ENCODE results near the gene PACS2.
"Not testable (repeated sequence)": the region's sequence is repeated elsewhere in the genome, so short reads cannot be mapped to it uniquely, and the experiment has no call there.

PACS2 gene

GRCh38 chr14:105333020-105333490, 18.5 kb downstream of the PACS2 start:
- no peak for DNase-seq

- no peak for DNase-seq
Measured at GRCh38 chr14:105333613-105334364, 19.2 kb downstream of the PACS2 start.

- no peak for DNase-seq
Measured at GRCh38 chr14:105334383-105335230, 20.1 kb downstream of the PACS2 start.

DNA sequence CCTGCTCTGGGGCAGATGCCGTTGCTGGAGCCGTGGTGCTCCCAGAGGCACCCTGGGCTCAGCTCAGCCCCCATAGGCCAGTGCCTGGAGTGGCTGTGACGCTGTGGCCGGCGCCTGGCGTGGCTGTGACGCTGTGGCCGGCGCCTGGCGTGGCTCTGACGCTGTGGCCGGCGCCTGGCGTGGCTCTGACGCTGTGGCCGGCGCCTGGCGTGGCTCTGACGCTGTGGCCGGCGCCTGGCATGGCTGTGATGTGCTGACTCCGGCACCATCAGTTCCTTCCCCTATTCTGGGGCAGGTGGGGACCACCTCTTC, 20.6 kb downstream of the PACS2 start:
- DNase-seq = not testable (repeated sequence)

DNA sequence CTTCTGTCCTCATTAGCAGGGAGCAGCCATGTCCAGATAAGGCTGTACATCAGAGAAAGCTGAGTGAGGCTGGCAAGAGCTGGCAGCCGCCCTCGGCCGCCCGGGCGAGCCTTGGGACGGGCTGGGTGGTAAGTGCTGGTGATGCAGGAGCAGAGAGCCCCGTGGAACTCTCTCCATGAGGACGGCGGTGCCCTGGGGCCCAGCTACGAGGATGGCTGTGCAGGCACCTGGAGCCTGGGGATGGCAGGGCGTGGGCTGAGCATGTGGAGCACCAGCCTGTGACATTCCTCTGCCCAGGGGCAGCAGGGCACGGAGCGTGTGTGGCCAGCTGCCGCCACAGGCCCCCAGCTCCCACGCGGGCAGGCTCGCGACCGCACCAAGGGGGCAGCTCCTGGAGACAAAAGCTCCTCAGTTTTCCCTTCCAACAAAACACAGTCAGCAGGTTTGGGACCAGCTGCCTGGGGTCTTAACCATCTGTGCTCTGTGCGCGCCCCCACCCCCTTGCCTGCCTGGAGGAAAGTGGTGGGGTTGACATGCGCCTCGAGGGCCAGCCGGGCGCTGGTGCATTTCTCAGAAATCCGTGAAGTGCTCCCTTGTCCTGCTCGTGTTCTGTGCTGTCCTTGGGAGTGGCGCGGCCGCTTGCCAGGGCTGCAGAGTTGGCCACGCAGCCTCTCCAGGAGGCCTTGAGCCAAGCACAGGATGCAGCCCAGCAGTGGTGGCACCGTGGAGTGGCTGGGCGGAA, 21.4 kb downstream of the PACS2 start:
- no peak for DNase-seq

GRCh38 chr14:105336477-105337287, 22.1 kb downstream of the PACS2 start:
- DNase-seq = no peak

GRCh38 chr14:105337433-105337832, 22.9 kb downstream of the PACS2 start:
- DNase-seq = no peak

DNA sequence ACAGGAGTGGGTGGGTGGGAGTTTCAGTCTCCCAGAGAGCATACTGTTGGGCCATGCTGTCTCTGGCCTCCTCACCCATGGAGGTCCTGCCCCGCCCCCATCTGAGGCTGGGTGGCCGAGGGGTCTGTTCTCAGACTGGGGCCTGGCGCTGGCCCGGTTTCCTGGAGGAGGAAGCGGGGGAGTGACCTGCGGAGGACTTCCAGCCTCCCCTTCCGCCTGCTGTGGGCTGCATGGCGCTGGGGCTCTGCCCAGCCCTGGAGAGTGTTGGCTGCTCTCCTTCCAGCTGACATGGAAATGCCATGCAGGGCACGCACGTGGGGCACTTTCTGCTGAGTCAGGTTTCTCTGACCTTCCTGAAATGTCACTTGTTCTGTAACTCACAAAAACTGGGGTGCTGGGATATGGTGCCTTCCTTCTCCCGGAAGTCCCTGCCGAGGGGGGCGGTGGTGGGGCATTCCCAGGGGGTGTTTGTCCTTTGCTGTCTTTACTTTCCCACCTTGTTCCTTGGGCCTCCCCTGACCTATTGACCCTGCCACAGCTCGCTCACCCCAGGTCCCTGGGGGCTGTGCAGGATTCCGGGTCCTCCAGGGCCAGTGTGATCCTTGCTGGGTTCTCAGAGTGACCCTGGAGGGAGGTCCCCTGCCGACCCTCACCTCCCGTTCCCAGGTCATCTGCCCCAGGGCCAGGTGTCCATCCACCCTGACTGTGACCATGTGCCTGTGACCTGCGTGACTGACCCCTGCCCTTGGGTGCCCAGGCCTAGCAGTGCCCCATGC, 23.6 kb downstream of the PACS2 start:
- no peak for DNase-seq

DNA sequence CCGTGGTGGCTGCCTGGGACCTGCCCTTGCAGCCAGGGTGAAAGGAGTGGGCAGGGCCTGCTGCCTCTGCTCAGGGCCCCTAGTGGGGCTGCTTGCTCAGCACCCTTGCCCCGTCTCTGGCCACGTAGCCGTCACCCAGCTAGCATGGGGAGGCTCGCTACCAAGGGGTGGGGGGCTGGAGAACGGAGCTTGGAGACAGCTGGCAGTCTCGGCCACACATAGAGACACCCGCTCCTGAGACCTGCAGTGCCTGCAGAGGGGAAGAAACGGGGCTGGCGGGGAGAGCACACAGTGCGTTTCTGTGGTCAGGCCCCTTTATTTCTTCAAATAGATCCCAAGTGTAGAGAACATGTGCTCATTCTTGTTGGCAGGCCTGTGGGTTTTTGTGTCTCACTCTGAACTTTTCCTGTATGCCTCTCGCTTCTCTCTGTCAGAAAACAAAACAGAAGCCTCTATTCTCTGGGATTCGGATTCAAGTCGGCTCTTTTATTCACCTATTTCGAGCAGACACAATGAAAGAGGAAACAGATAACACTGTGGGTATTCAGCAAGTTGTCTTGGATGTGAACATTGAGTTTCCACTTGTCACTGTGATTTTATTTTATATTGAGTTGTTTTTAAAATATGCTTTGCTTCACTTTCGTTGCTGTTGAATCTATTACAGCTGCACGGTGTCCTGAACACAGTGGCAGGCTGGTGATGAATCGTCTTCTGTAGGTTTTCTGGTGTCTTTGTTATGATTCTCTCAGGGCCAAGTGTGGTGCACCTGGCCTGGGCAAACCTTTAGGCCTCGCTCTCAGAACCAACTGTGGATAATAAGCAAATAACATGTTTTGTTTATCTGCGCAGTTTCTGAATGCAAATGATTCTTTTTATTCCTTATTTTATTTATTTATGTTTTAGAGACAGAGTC, 26.5 kb downstream of the PACS2 start:
- DNase-seq = no peak

GRCh38 chr14:105343194-105343593, 28.6 kb downstream of the PACS2 start:
- DNase-seq = no peak

GRCh38 chr14:105346200-105346533, 31.6 kb downstream of the PACS2 start:
- DNase-seq = no peak

DNA sequence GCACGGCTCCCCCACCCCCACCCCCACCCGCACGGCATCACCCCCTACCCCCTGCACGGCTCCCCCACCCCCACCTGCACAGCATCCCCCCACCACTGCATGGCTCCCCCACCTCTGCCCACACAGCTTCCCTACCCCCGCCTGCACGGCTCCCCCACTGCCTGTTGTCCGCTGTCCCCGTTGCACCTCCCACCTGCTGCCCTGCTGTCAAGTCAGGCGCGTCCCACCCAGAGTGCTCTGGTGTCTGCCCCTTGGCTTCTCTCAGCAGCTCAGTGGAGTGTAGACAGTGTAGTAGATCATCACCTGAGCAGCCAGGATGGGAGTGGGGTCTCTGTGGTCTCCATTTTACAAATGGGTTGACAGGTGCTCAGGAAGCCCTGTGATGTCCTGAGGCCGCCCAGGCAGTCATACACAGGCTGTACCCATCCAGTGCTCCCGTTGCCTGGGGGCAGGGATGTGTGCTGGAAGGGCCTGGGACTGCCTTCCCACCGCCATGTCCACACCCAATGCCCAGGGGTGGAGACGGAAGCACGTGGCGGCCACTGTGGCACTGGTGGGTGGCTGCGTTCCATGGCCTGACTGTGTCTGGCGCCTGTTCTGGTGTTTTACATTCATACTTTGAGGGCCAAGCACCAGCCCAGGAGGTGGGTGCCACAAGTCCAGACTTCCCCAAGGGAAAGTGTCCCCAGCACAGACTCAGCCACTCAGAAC, 32.5 kb downstream of the PACS2 start:
- DNase-seq = no peak

DNA sequence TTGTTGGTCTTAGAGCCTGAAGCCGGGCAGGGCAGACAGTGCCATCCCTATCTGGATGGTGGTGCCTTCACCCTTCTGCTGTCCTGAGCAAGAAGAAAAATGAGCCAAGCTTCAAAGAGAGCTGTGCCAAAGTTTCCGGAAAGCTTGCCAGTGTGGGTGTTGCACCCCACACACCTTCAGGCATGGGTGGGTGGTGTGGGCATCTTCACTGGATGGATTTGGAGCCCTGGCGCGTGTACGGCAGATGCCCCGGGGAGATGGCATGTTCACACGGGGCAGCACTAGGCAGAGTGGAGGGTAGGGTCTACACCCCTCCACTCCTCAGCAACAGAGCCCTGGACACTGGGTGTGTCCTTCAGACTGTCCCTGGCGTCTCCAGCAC, 33.0 kb downstream of the PACS2 start:
- DNase-seq = no peak

DNA sequence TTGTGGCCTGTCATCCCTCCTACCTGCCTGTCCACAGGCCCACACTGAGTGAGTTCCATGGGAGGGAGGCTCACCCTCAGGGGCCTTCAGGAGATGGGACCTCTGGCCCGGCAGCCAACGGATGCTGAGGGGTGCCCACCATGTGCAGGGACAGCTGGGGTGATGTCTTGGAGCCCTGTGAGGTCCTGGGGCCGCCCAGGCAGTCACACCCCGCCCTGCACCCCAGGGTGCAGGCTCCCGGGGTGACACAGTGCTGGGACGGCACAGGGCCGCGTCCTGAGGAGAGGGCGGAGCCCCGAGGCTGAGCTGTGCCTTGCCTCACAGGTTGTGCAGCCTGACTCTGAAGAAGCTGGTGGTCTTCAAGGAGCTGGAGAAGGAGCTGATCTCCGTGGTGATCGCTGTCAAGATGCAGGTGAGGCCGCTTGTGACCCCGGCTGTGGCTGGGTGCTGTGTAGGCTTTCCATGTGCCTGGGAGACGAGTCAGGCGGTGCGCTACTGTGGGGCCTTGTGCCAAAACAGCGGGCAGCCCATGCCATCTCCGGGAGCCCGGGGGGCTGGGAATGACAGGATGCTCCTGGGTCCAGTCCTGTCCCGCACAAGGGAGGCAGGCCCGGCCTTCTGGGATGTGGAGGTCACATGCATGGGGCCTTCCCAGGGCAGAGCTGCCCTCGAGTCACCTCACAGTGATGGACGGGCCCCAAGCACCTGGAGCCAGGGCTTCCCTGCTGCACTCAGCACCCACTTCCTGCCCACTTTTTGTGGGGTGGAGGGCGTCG, 33.8 kb downstream of the PACS2 start:
- no peak for DNase-seq

GRCh38 chr14:105348945-105349699, 34.6 kb downstream of the PACS2 start:
- DNase-seq = no peak

DNA sequence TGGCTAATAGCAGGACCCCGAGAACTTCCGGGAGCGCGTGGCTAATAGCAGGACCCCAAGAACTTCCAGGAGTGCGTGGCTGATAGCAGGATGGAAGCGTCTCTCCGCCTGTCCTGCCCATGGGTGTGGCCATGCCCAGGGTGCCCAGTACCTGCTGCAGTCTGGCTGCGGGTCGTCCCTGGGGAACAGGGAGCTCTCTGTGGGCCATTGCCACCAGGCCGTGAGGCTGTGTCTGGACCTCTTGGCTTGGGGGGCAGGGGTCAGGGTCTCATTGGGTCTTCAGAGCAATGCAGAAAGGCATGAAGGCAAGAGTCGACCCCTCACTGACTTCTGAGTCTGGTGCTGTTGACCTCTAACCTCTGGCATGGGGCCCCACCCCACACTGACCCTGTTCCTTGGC, 35.4 kb downstream of the PACS2 start:
- DNase-seq = no peak

- no peak for DNase-seq
Measured at GRCh38 chr14:105350450-105351244, 36.1 kb downstream of the PACS2 start.

GRCh38 chr14:105351410-105351809, 36.9 kb downstream of the PACS2 start:
- no peak for DNase-seq

Measured in NCI-H1930 (cell line).